Transverse colon (tissue), 4 donors: ENCODE data around the gene TBC1D10B.

Experiments
- EP300 ChIP-seq: sonication (generic); formaldehyde crosslinking; IDR thresholded peaks from one replicate; pipeline ENCODE4 v1.6.1; 2017; ENCODE audit warnings: antibody characterized with exemption, low read depth
- POLR2A ChIP-seq: fragments of 450-650 bp; IDR thresholded peaks from one replicate; pipeline ENCODE4 v1.6.1; 2016; ENCODE audit warnings: antibody characterized with exemption, mild to moderate bottlenecking, moderate library complexity
- POLR2AphosphoS5 ChIP-seq, 3 donors: sonication (generic); formaldehyde crosslinking; IDR thresholded peaks; one replicate each; pipeline ENCODE4 v1.6.1; 2016; ENCODE audit warnings: antibody characterized with exemption in 3 of 3
- TF ChIP-seq, protein P1 (sequence below), 5 experiments: fragments of 200-600 bp in 3 of 5; fragments of 450-650 bp in 2 of 5; sonication (generic) in 3 of 5; IDR thresholded peaks; 1 replicate in 2 of 5; 2 replicates in 3 of 5; pipeline ENCODE4 v1.5.1; 2016 to 2017; ENCODE audit warnings: antibody characterized with exemption in 5 of 5, inconsistent platforms in 3 of 5, mild to moderate bottlenecking in 2 of 5, moderate library complexity in 1 of 5

DNA sequence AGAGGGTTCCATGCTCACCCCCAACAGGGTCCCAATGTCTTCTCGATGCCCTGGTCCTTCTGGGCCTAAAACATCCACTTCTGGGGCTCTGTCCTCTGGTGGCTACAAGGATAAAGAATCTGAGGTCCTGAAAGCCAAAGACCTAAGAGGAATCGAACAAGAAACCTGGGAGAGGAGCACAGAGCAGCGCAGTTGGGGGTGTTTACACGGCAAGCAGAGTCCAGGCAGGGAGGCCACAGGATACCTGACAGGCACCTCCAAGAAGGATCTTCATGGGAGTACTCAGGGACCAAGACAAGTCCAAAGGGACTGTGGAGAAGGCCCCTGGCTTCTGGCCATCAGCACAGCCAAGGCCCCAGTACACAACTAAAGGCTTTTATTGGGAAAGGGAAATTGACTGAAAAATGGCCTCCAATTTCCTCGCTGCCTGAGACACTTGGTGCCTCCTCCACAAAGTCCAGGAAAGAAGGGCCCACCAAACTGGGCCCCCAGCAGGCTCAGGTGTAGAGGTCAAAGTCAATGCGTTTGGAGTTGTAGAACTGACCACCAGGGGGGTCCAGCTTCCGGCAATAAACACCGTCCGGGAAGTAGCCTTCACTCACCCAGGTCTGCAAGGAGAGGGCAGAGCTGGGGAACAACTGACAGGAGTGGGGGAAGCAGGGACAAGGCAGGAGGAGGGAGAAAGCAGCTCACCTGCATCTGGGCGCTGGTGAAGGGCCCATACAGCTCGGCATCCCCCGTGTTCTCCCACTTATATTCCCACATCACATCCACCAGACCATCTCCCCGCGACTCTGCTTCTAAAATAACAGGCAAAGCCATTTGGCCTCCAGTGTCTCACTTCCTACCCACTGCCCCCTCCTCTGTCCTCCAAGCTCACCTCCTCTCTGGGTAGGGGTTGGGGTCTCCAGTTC, 17.5 kb downstream of the TBC1D10B start:
- TF ChIP-seq POLR2A (no peak), EP300 (no peak), POLR2AphosphoS5 (IDR thresholded peaks at IDR 0.05) (no peak)
- TF ChIP-seq, protein P1, sequence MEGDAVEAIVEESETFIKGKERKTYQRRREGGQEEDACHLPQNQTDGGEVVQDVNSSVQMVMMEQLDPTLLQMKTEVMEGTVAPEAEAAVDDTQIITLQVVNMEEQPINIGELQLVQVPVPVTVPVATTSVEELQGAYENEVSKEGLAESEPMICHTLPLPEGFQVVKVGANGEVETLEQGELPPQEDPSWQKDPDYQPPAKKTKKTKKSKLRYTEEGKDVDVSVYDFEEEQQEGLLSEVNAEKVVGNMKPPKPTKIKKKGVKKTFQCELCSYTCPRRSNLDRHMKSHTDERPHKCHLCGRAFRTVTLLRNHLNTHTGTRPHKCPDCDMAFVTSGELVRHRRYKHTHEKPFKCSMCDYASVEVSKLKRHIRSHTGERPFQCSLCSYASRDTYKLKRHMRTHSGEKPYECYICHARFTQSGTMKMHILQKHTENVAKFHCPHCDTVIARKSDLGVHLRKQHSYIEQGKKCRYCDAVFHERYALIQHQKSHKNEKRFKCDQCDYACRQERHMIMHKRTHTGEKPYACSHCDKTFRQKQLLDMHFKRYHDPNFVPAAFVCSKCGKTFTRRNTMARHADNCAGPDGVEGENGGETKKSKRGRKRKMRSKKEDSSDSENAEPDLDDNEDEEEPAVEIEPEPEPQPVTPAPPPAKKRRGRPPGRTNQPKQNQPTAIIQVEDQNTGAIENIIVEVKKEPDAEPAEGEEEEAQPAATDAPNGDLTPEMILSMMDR (IDR thresholded peaks at IDR 0.05): no peak
